ENCODE results near the gene PAOX. TPM values are rescaled to one million over a fixed set of nuclear protein-coding genes. Genes with fewer than 3 reads are reported as not detected.

Gene PAOX
- total and polyA plus RNA-seq, 2 donors (not counting 1 experiment from before 2014, with no cell fraction given) = 21.1 to 24.9 TPM

DNA sequence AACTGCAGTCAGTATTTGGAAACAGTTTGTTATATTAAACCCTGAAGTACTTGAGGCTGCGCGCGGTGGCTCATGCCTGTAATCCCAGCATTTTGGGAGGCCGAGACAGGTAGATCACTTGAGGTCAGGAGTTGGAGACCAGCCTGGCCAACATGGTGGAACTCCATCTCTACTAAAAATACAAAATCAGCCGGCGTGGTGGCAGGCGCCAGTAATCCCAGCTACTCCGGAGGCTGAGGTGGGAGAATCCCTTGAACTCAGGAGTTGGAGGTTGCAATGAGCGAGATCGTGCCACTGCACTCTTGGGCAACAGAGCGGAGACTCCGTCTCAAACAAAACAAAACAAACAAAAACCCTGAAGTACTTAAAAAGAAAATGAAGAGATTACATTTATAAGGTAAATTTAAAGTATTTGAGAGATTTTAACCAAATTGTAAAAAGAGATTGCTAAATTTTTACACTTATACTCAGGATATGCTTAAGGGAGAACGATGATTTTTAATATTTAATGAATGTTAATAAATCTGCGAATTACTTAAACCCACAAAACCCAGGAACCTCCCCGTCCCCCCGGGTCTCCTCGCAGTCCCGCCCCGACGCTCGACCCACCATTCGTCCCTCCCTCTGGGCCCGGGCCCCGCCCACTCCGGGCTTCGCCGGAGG, 14.5 kb downstream of the PAOX start:
- Histone ChIP-seq H2AFZ (ENCODE audit: insufficient read depth, low read depth, low read length, poor library complexity, severe bottlenecking) (peak overlapping the region; percentile 83), H3K27me3 (replicated peaks in 1 of 4; ENCODE audit: control extremely low read depth in 1 of 4, control insufficient read depth in 3 of 4, insufficient read depth in 4 of 4, low read length in 3 of 4) (no peaks in the 10 kb centered on the region), H4K20me1 (ENCODE audit: control insufficient read depth, insufficient read depth, low read length, poor library complexity, severe bottlenecking) (peaks cover 1% of the 10 kb centered on the region), H3K4me3 (ENCODE audit: control extremely low read depth in 1 of 5, extremely low read depth in 1 of 5, insufficient read depth in 1 of 5, low read depth in 2 of 5, low read length in 4 of 5) (peak overlapping the region in 4 of 5 experiments; percentile 72 to 84 (median 74)), H3K36me3 (replicated peaks in 1 of 2; ENCODE audit: control extremely low read depth in 1 of 2, control insufficient read depth in 1 of 2, extremely low read depth in 1 of 2, insufficient read depth in 2 of 2, low read length in 1 of 2) (peaks cover 0 to 26% of the 10 kb centered on the region in 2 experiments), H3K9ac (ENCODE audit: low read length) (peak overlapping the region; percentile 84), H3K79me2 (ENCODE audit: control insufficient read depth, insufficient read depth, low read length) (peaks cover 24% of the 10 kb centered on the region), H3K4me2 (replicated peaks; ENCODE audit: low read depth, low read length, poor library complexity, severe bottlenecking) (peak overlapping the region; percentile 90), H3K4me1 (ENCODE audit: control insufficient read depth in 2 of 2, insufficient read depth in 2 of 2, low read length in 2 of 2) (peaks cover 47 to 60% of the 10 kb centered on the region in 2 donors), H3K27ac (ENCODE audit: low read length in 2 of 2) (peak overlapping the region in 1 of 2 donors; percentile 81), H3K9me3 (ENCODE audit: control extremely low read depth in 1 of 3, control insufficient read depth in 2 of 3, insufficient read depth in 1 of 3, low read length in 2 of 3) (no peaks in the 10 kb centered on the region)
- TF ChIP-seq CTCF (IDR thresholded peaks at IDR 0.05) = no peak
- no peak for TF ChIP-seq EZH2 (IDR thresholded peaks at IDR 0.05; ENCODE audit: borderline replicate concordance, insufficient read depth, low read depth, low read length, poor library complexity, severe bottlenecking)
- Mint-ChIP-seq H3K4me1 (peaks cover 65% of the 10 kb centered on the region), H3K9me3 (ENCODE audit: insufficient read depth) (no peaks in the 10 kb centered on the region), H3K27me3 (no peaks in the 10 kb centered on the region), H3K27ac (peak overlapping the region; percentile 89), H3K4me3 (peak overlapping the region; percentile 92)
- intact Hi-C loops (cut with micrococcal nuclease) = loop anchor here (1.0 to 5.0 kb wide), 7 partner anchors 14 to 116 kb away; partner anchors contain the start of genes ADAM8, ECHS1, FUOM and PAOX
- ChIA-PET CTCF (interaction anchor here (0.7 to 3.9 kb wide), 4 partner anchors 36 to 69 kb away, joined by 3 to 13 read pairs (median 4); partner anchors contain the start of gene FUOM), POLR2A (interaction anchor here (1.7 kb wide), 1 partner anchor 20 kb away, joined by 3 read pairs; the partner anchor contains the start of gene ECHS1)
- WGBS (ENCODE audit: insufficient coverage) = 20% methylated on average over 16 of the region's 27 CpGs
- DNase-seq (no peak), ATAC-seq (ENCODE audit: low read depth) (no peak)
